Measurements from ENCODE around the gene COL4A6.

COL4A6 gene

DNA sequence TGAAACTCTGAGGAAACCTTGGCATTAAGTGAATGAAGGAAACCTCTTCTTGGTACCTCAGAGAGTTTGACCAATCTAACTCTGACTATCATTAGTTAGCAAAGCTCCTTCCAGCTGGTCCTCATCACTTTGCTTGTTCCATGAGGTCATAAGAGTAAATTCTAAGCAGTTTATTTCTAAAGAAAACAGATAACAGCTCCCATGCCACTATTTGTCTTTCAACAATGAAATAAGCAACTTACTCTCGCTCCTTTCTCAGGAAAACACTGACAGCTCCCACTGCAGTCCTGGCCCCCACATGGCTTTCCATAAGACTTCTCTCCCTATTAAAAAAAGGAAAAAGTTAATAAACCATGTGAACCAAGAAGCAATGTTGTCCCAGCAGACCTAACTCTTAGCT lies 127.7 kb downstream of the COL4A6 start:
- Histone ChIP-seq H3K27ac (ENCODE audit: low read depth in 2 of 2, low read length in 2 of 2) (no peak overlapping the region), H3K36me3 (ENCODE audit: control insufficient read depth in 2 of 2, insufficient read depth in 2 of 2, low read length in 2 of 2) (no peaks in the 10 kb centered on the region), H3K4me3 (ENCODE audit: low read length in 2 of 2) (no peak overlapping the region), H3K9ac (ENCODE audit: low read depth in 1 of 2, low read length in 2 of 2) (no peak overlapping the region), H3K9me3 (ENCODE audit: control insufficient read depth in 2 of 2, low read length in 2 of 2) (no peaks in the 10 kb centered on the region), H3K27me3 (ENCODE audit: control insufficient read depth in 2 of 2, insufficient read depth in 2 of 2, low read length in 2 of 2) (peaks cover 0 to 4% of the 10 kb centered on the region in 2 donors), H3K4me1 (ENCODE audit: control insufficient read depth in 2 of 2, insufficient read depth in 2 of 2, low read length in 2 of 2) (no peaks in the 10 kb centered on the region)

DNA sequence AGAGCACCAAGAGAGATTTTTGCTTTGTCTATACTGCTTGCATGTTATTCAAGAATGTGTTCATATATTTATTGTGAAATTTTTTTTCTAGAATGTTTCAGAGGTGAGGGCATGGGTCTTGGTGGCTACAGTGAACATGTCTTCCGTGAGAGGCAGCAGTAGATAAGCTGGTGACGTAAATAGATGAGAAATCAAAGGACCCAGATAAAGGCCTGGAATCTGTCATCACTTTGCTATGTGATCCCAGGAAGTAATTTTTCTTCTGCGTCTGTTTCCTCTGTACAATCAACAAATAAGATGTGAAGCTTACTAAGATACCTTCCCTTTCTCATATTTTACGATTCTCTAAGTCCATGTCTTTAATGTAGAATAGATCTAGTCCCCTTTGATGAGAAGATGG lies 129.1 kb downstream of the COL4A6 start:
- Histone ChIP-seq H3K4me1 (ENCODE audit: control insufficient read depth in 2 of 2, insufficient read depth in 2 of 2, low read length in 2 of 2) (no peaks in the 10 kb centered on the region), H3K27me3 (ENCODE audit: control insufficient read depth in 2 of 2, insufficient read depth in 2 of 2, low read length in 2 of 2) (peaks cover 0 to 3% of the 10 kb centered on the region in 2 donors), H3K4me3 (ENCODE audit: low read length in 2 of 2) (no peak overlapping the region), H3K9me3 (ENCODE audit: control insufficient read depth in 2 of 2, low read length in 2 of 2) (no peaks in the 10 kb centered on the region), H3K9ac (ENCODE audit: low read depth in 1 of 2, low read length in 2 of 2) (no peak overlapping the region), H3K27ac (ENCODE audit: low read depth in 2 of 2, low read length in 2 of 2) (no peak overlapping the region), H3K36me3 (ENCODE audit: control insufficient read depth in 2 of 2, insufficient read depth in 2 of 2, low read length in 2 of 2) (no peaks in the 10 kb centered on the region)

GRCh38 chrX:108307132-108308085 lies 130.8 kb downstream of the COL4A6 start:
- H3K27me3 ChIP-seq (ENCODE audit: control insufficient read depth in 2 of 2, insufficient read depth in 2 of 2, low read length in 2 of 2): peaks cover 0 to 5% of the 10 kb centered on the region in 2 donors
- no peak overlapping the region for H3K27ac ChIP-seq (ENCODE audit: low read depth in 2 of 2, low read length in 2 of 2)
- H3K4me1 ChIP-seq (ENCODE audit: control insufficient read depth in 2 of 2, insufficient read depth in 2 of 2, low read length in 2 of 2): no peaks in the 10 kb centered on the region
- no peaks in the 10 kb centered on the region for H3K36me3 ChIP-seq (ENCODE audit: control insufficient read depth in 2 of 2, insufficient read depth in 2 of 2, low read length in 2 of 2)
- no peaks in the 10 kb centered on the region for H3K9me3 ChIP-seq (ENCODE audit: control insufficient read depth in 2 of 2, low read length in 2 of 2)
- H3K9ac ChIP-seq (ENCODE audit: low read depth in 1 of 2, low read length in 2 of 2): no peak overlapping the region
- H3K4me3 ChIP-seq (ENCODE audit: low read length in 2 of 2): no peak overlapping the region

DNA sequence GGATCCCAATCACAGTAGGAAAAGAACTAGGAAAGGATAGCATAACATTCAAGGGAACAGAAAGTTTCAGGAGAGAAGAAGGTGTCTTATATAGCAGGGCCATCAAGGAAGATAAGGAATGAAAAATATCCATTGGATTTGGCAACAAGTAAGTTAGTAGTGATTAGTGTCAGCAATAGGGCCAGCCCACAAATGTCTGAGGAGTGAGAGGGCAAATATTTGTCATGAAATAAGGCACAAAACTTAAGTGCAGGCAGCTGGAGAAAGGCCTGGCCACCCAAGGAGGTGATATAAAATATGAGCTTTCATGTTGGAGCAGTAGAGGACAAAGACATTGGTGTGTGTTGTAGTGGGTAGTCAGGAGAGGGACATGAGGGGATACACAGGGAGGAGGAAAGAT lies 132.1 kb downstream of the COL4A6 start:
- Histone ChIP-seq H3K4me1 (ENCODE audit: control insufficient read depth in 2 of 2, insufficient read depth in 2 of 2, low read length in 2 of 2) (no peaks in the 10 kb centered on the region), H3K27ac (ENCODE audit: low read depth in 2 of 2, low read length in 2 of 2) (no peak overlapping the region), H3K27me3 (ENCODE audit: control insufficient read depth in 2 of 2, insufficient read depth in 2 of 2, low read length in 2 of 2) (peaks cover 0 to 5% of the 10 kb centered on the region in 2 donors), H3K4me3 (ENCODE audit: low read length in 2 of 2) (no peak overlapping the region), H3K9me3 (ENCODE audit: control insufficient read depth in 2 of 2, low read length in 2 of 2) (no peaks in the 10 kb centered on the region), H3K9ac (ENCODE audit: low read depth in 1 of 2, low read length in 2 of 2) (no peak overlapping the region), H3K36me3 (ENCODE audit: control insufficient read depth in 2 of 2, insufficient read depth in 2 of 2, low read length in 2 of 2) (no peaks in the 10 kb centered on the region)

- H3K9me3 ChIP-seq (ENCODE audit: control insufficient read depth in 2 of 2, low read length in 2 of 2): no peaks in the 10 kb centered on the region
- peaks cover 4 to 5% of the 10 kb centered on the region in 2 donors for H3K27me3 ChIP-seq (ENCODE audit: control insufficient read depth in 2 of 2, insufficient read depth in 2 of 2, low read length in 2 of 2)
- H3K27ac ChIP-seq (ENCODE audit: low read depth in 2 of 2, low read length in 2 of 2): no peak overlapping the region
- H3K9ac ChIP-seq (ENCODE audit: low read depth in 1 of 2, low read length in 2 of 2): no peak overlapping the region
- H3K36me3 ChIP-seq (ENCODE audit: control insufficient read depth in 2 of 2, insufficient read depth in 2 of 2, low read length in 2 of 2): no peaks in the 10 kb centered on the region
- no peak overlapping the region for H3K4me3 ChIP-seq (ENCODE audit: low read length in 2 of 2)
- H3K4me1 ChIP-seq (ENCODE audit: control insufficient read depth in 2 of 2, insufficient read depth in 2 of 2, low read length in 2 of 2): no peaks in the 10 kb centered on the region
Observed at GRCh38 chrX:108304757-108305156, 133.5 kb downstream of the COL4A6 start.

GRCh38 chrX:108304210-108304609 lies 134.0 kb downstream of the COL4A6 start:
- Histone ChIP-seq H3K4me3 (ENCODE audit: low read length in 2 of 2) (no peak overlapping the region), H3K9ac (ENCODE audit: low read depth in 1 of 2, low read length in 2 of 2) (no peak overlapping the region), H3K9me3 (ENCODE audit: control insufficient read depth in 2 of 2, low read length in 2 of 2) (no peaks in the 10 kb centered on the region), H3K27ac (ENCODE audit: low read depth in 2 of 2, low read length in 2 of 2) (no peak overlapping the region), H3K4me1 (ENCODE audit: control insufficient read depth in 2 of 2, insufficient read depth in 2 of 2, low read length in 2 of 2) (no peaks in the 10 kb centered on the region), H3K36me3 (ENCODE audit: control insufficient read depth in 2 of 2, insufficient read depth in 2 of 2, low read length in 2 of 2) (no peaks in the 10 kb centered on the region), H3K27me3 (ENCODE audit: control insufficient read depth in 2 of 2, insufficient read depth in 2 of 2, low read length in 2 of 2) (peaks cover 4 to 5% of the 10 kb centered on the region in 2 donors)

DNA sequence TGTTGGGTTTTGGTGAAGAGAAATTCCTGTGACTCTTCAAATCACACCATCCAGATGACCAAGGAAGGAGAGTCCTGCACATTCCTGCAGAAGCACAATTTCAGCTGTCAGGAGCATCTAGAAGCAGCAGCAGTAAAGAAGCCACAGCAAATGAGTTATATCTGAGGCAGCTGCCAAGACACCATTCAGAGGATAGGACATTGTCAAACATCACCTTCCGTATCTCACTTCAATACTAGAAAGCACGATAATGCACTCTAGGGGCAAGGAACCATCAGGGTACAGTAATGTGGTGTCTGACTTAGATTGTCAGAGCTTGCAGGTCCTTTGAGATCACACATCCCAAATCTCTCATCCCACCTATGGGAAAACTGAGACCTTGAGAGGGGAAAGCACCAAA lies 134.5 kb downstream of the COL4A6 start:
- Histone ChIP-seq H3K9ac (ENCODE audit: low read depth in 1 of 2, low read length in 2 of 2) (no peak overlapping the region), H3K9me3 (ENCODE audit: control insufficient read depth in 2 of 2, low read length in 2 of 2) (no peaks in the 10 kb centered on the region), H3K27me3 (ENCODE audit: control insufficient read depth in 2 of 2, insufficient read depth in 2 of 2, low read length in 2 of 2) (peaks cover 4 to 5% of the 10 kb centered on the region in 2 donors), H3K36me3 (ENCODE audit: control insufficient read depth in 2 of 2, insufficient read depth in 2 of 2, low read length in 2 of 2) (no peaks in the 10 kb centered on the region), H3K4me1 (ENCODE audit: control insufficient read depth in 2 of 2, insufficient read depth in 2 of 2, low read length in 2 of 2) (no peaks in the 10 kb centered on the region), H3K4me3 (ENCODE audit: low read length in 2 of 2) (no peak overlapping the region), H3K27ac (ENCODE audit: low read depth in 2 of 2, low read length in 2 of 2) (no peak overlapping the region)

DNA sequence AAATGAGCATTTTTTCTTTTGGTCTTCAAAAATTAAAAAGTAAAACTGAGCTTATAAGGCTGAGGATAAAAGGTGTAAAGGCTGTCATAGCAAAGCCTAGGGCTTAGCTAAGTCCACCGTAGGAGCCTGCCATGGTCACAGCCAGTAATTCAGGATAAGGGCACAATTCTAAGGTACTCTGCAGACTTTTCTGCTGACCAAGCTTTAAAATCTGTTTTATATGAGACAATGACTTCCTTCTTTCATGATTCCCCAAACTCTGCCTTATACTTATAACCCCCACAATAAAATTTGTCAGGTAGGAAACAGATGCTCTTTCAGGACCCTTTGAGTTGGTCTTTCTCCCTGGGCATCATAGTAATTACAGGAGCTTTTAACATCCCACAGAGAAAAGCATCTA lies 138.5 kb downstream of the COL4A6 start:
- H3K4me3 ChIP-seq (ENCODE audit: low read length in 2 of 2): no peak overlapping the region
- peaks cover 4 to 5% of the 10 kb centered on the region in 2 donors for H3K27me3 ChIP-seq (ENCODE audit: control insufficient read depth in 2 of 2, insufficient read depth in 2 of 2, low read length in 2 of 2)
- H3K4me1 ChIP-seq (ENCODE audit: control insufficient read depth in 2 of 2, insufficient read depth in 2 of 2, low read length in 2 of 2): no peaks in the 10 kb centered on the region
- H3K9me3 ChIP-seq (ENCODE audit: control insufficient read depth in 2 of 2, low read length in 2 of 2): no peaks in the 10 kb centered on the region
- H3K9ac ChIP-seq (ENCODE audit: low read depth in 1 of 2, low read length in 2 of 2): no peak overlapping the region
- H3K36me3 ChIP-seq (ENCODE audit: control insufficient read depth in 2 of 2, insufficient read depth in 2 of 2, low read length in 2 of 2): no peaks in the 10 kb centered on the region
- H3K27ac ChIP-seq (ENCODE audit: low read depth in 2 of 2, low read length in 2 of 2): no peak overlapping the region

- Histone ChIP-seq H3K4me1 (ENCODE audit: control insufficient read depth in 2 of 2, insufficient read depth in 2 of 2, low read length in 2 of 2) (no peaks in the 10 kb centered on the region), H3K4me3 (ENCODE audit: low read length in 2 of 2) (no peak overlapping the region), H3K27me3 (ENCODE audit: control insufficient read depth in 2 of 2, insufficient read depth in 2 of 2, low read length in 2 of 2) (peaks cover 4 to 5% of the 10 kb centered on the region in 2 donors), H3K36me3 (ENCODE audit: control insufficient read depth in 2 of 2, insufficient read depth in 2 of 2, low read length in 2 of 2) (no peaks in the 10 kb centered on the region), H3K9me3 (ENCODE audit: control insufficient read depth in 2 of 2, low read length in 2 of 2) (no peaks in the 10 kb centered on the region), H3K9ac (ENCODE audit: low read depth in 1 of 2, low read length in 2 of 2) (no peak overlapping the region), H3K27ac (ENCODE audit: low read depth in 2 of 2, low read length in 2 of 2) (no peak overlapping the region)
Observed at GRCh38 chrX:108299101-108299591, 139.1 kb downstream of the COL4A6 start.

GRCh38 chrX:108298165-108298602 lies 140.0 kb downstream of the COL4A6 start:
- H3K27ac ChIP-seq (ENCODE audit: low read depth in 2 of 2, low read length in 2 of 2): no peak overlapping the region
- H3K4me1 ChIP-seq (ENCODE audit: control insufficient read depth in 2 of 2, insufficient read depth in 2 of 2, low read length in 2 of 2): no peaks in the 10 kb centered on the region
- no peak overlapping the region for H3K4me3 ChIP-seq (ENCODE audit: low read length in 2 of 2)
- H3K9ac ChIP-seq (ENCODE audit: low read depth in 1 of 2, low read length in 2 of 2): no peak overlapping the region
- peaks cover 2 to 4% of the 10 kb centered on the region in 2 donors for H3K27me3 ChIP-seq (ENCODE audit: control insufficient read depth in 2 of 2, insufficient read depth in 2 of 2, low read length in 2 of 2)
- no peaks in the 10 kb centered on the region for H3K9me3 ChIP-seq (ENCODE audit: control insufficient read depth in 2 of 2, low read length in 2 of 2)
- no peaks in the 10 kb centered on the region for H3K36me3 ChIP-seq (ENCODE audit: control insufficient read depth in 2 of 2, insufficient read depth in 2 of 2, low read length in 2 of 2)
